Natural killer cell (primary cell): ENCODE data around the gene ACP2. TPM values are rescaled to one million over a fixed set of nuclear protein-coding genes. Genes with fewer than 3 reads are reported as not detected.

Experiments
- ATAC-seq, 3 donors: fragments of 150-1000 bp in 2 of 3; fragments of 200-7000 bp in 1 of 3; cut with Tn5 transposase; 1 replicate in 1 of 3; 2 replicates in 2 of 3; pipeline ENCODE4 v1.10.0; 2021; ENCODE audit warnings: mild to moderate bottlenecking in 2 of 3, moderate library complexity in 2 of 3
- DNase-seq, 2 donors: peaks; one replicate each; pipeline versions ENCODE4 v3.0.0 to v3.0.0-alpha.2; 2013 to 2021; ENCODE audit warnings: mixed read lengths in 1 of 2
- H3K27ac ChIP-seq: one replicate; pipeline ENCODE4 v1.5.1; 2013; ENCODE audit warnings: mild to moderate bottlenecking, low read length
- H3K27me3 ChIP-seq: one replicate; pipeline ENCODE4 v1.6.1; 2013; ENCODE audit warnings: low read length; ENCODE audit not compliant: control insufficient read depth, insufficient read depth
- H3K36me3 ChIP-seq: one replicate; pipeline ENCODE4 v1.6.1; 2013; ENCODE audit warnings: low read length; ENCODE audit not compliant: control insufficient read depth, insufficient read depth
- H3K4me1 ChIP-seq: one replicate; pipeline ENCODE4 v1.6.1; 2013; ENCODE audit warnings: low read length; ENCODE audit not compliant: control insufficient read depth, insufficient read depth
- H3K4me3 ChIP-seq: one replicate; pipeline ENCODE4 v1.5.1; 2013; ENCODE audit warnings: low read length
- H3K9me3 ChIP-seq: one replicate; pipeline ENCODE4 v1.6.1; 2013; ENCODE audit warnings: low read length; ENCODE audit not compliant: control insufficient read depth, insufficient read depth
- H3K27ac Mint-ChIP-seq, 2 donors: one replicate each; pipeline ENCODE4 v1.8.0; 2022; ENCODE audit warnings: mild to moderate bottlenecking in 2 of 2, mixed read lengths in 2 of 2, moderate library complexity in 1 of 2
- H3K27me3 Mint-ChIP-seq, 2 donors: one replicate each; pipeline ENCODE4 v1.8.0; 2022; ENCODE audit warnings: low read depth in 2 of 2, mixed read lengths in 2 of 2
- H3K36me3 Mint-ChIP-seq: one replicate; pipeline ENCODE4 v1.8.0; 2022; ENCODE audit warnings: mixed read lengths
- H3K4me1 Mint-ChIP-seq, 2 donors: one replicate each; pipeline ENCODE4 v1.8.0; 2022; ENCODE audit warnings: mixed read lengths in 2 of 2
- H3K4me3 Mint-ChIP-seq: one replicate; pipeline ENCODE4 v1.8.0; 2022; ENCODE audit warnings: mild to moderate bottlenecking, moderate library complexity, mixed read lengths
- H3K9me3 Mint-ChIP-seq, 2 donors: one replicate each; pipeline ENCODE4 v1.8.0; 2022; ENCODE audit warnings: mixed read lengths in 2 of 2
- WGBS: methylation state at CpG from one replicate; pipeline ENCODE4 v1.1.7; 2013; ENCODE audit warnings: missing lambda C conversion rate; ENCODE audit not compliant: insufficient coverage; 5-methylcytosine and 5-hydroxymethylcytosine counted together
- intact Hi-C: fragments of 100-400 bp; cut with micrococcal nuclease; formaldehyde crosslinking; loops from one replicate; pipeline ENCODE4 v1.14.2; 2022
- total RNA-seq, 4 donors: library from RNA; stranded (reverse); fragments of 120-200 nt in 1 of 4; gene quantifications; one replicate each; pipeline versions ENCODE4 v1.2.3 to v1.2.4, GENCODE V29; 2013 to 2022
- TF ChIP-seq, protein P1 (sequence below): fragments of 200-600 bp; IDR thresholded peaks from one replicate; pipeline ENCODE4 v1.8.0; 2022; ENCODE audit warnings: antibody characterized with exemption

ACP2 gene
- total RNA-seq, 3 donors from 2014 or later (not counting 1 experiment from before 2014, with no cell fraction given) = 15.5 to 21.9 (median 16.8) TPM

DNA sequence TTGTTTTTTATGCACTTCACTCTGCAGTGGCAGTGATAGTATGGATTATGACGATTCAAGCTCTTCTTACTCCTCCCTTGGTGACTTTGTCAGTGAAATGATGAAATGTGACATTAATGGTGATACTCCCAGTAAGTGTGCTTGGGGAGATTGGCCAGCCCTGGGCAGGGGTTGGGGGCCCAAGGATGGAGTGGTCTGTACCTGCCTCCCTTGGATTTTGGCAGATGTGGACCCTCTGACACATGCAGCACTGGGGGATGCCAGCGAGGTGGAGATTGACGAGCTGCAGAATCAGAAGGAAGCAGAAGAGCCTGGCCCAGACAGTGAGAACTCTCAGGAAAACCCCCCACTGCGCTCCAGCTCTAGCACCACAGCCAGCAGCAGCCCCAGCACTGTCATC is 35.5 kb upstream of the ACP2 start:
- DNase-seq = no peak
- Mint-ChIP-seq H3K9me3 (no peaks in the 10 kb centered on the region), H3K36me3 (peaks cover 44% of the 10 kb centered on the region), H3K27ac (no peak overlapping the region), H3K4me3 (no peak overlapping the region), H3K27me3 (no peaks in the 10 kb centered on the region), H3K4me1 (peaks cover 0 to 4% of the 10 kb centered on the region in 2 donors)
- H3K27me3 ChIP-seq = no peaks in the 10 kb centered on the region
- TF ChIP-seq, protein P1, sequence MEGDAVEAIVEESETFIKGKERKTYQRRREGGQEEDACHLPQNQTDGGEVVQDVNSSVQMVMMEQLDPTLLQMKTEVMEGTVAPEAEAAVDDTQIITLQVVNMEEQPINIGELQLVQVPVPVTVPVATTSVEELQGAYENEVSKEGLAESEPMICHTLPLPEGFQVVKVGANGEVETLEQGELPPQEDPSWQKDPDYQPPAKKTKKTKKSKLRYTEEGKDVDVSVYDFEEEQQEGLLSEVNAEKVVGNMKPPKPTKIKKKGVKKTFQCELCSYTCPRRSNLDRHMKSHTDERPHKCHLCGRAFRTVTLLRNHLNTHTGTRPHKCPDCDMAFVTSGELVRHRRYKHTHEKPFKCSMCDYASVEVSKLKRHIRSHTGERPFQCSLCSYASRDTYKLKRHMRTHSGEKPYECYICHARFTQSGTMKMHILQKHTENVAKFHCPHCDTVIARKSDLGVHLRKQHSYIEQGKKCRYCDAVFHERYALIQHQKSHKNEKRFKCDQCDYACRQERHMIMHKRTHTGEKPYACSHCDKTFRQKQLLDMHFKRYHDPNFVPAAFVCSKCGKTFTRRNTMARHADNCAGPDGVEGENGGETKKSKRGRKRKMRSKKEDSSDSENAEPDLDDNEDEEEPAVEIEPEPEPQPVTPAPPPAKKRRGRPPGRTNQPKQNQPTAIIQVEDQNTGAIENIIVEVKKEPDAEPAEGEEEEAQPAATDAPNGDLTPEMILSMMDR = no peak
- no peaks in the 10 kb centered on the region for H3K9me3 ChIP-seq
- intact Hi-C loops = no loop called here
- H3K27ac ChIP-seq = no peak overlapping the region
- H3K4me1 ChIP-seq = no peaks in the 10 kb centered on the region
- WGBS = 98% methylated on average over 4 of the region's 4 CpGs
- ATAC-seq = no peak
- H3K36me3 ChIP-seq = peaks cover 89% of the 10 kb centered on the region
- H3K4me3 ChIP-seq = no peak overlapping the region

DNA sequence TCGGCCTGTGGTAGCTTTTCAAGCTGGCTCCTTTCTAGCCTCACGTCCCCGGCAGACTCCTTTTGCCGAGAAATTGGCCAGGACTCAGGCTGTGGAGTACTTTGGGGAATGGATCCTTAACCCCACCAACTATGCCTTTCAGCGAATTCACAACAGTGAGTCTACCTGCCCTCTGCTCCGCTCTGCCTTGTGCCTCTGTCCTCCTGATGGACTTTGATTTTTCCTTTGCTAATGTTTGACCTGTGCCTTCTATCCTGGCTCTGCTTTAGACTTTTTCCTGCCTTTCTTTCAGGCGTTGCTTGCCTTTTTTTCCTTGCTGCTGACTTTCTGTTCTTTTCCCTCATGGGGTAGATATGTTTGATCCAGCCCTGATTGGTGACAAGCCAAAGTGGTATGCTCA is 33.8 kb upstream of the ACP2 start:
- DNase-seq = no peak
- Mint-ChIP-seq H3K4me1 (peaks cover 0 to 4% of the 10 kb centered on the region in 2 donors), H3K9me3 (no peaks in the 10 kb centered on the region), H3K27ac (no peak overlapping the region), H3K4me3 (no peak overlapping the region), H3K27me3 (no peaks in the 10 kb centered on the region), H3K36me3 (peaks cover 45% of the 10 kb centered on the region)
- no peaks in the 10 kb centered on the region for H3K27me3 ChIP-seq
- WGBS = 98% methylated on average over 7 of the region's 7 CpGs
- H3K4me3 ChIP-seq = no peak overlapping the region
- no peak for ATAC-seq
- H3K4me1 ChIP-seq = no peaks in the 10 kb centered on the region
- no peaks in the 10 kb centered on the region for H3K9me3 ChIP-seq
- intact Hi-C loops = no loop called here
- no peak overlapping the region for H3K27ac ChIP-seq
- TF ChIP-seq, protein P1 = no peak
- peaks cover 90% of the 10 kb centered on the region for H3K36me3 ChIP-seq

DNA sequence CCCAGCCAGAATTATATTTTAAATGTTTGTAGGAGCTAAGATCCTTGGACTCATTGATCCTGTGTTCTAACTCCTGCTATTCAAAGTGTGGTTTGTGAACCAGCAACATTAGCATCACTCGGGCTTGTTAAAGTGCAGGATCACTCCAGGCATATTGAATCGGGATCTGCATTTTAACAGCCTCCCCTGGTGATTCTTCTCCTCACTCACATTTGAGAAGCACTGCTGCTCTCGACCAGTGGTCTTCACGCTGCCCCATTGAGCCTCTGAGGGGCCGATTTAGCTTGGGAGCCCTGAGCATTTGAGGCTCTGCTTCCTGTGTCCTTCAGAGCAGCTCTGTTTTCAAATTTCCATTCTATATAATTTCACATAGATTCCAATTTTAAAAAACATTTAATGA is 32.2 kb upstream of the ACP2 start:
- no peaks in the 10 kb centered on the region for H3K9me3 ChIP-seq
- 94% methylated on average over 5 of the region's 5 CpGs for WGBS
- Mint-ChIP-seq H3K9me3 (no peaks in the 10 kb centered on the region), H3K27me3 (no peaks in the 10 kb centered on the region), H3K4me1 (peaks cover 6 to 10% of the 10 kb centered on the region in 2 donors), H3K4me3 (no peak overlapping the region), H3K27ac (no peak overlapping the region), H3K36me3 (peaks cover 39% of the 10 kb centered on the region)
- no peaks in the 10 kb centered on the region for H3K4me1 ChIP-seq
- peaks cover 92% of the 10 kb centered on the region for H3K36me3 ChIP-seq
- no peak overlapping the region for H3K4me3 ChIP-seq
- DNase-seq = no peak
- ATAC-seq = no peak
- TF ChIP-seq, protein P1 = no peak
- H3K27ac ChIP-seq = no peak overlapping the region
- no peaks in the 10 kb centered on the region for H3K27me3 ChIP-seq
- intact Hi-C loops = no loop called here

DNA sequence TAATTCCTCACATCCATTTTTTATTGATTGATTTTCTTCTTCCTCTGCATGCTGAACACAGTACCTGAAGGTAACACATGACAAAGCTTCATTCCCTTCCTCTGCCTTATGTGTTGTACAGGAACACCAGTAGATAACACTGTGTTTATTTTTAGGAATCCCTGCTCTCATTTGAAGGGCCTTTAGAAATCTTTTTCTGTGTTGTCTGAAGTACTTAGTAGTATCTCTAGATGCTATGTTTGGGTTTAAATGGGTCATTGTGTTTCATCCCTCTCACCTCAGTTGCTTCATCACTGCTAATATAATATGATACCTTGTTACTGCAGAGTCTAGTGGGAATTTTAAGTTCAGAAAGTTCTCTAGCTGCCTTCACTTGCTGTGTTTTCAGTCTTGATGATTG is 31.5 kb upstream of the ACP2 start:
- H3K27ac ChIP-seq = no peak overlapping the region
- Mint-ChIP-seq H3K36me3 (peaks cover 31% of the 10 kb centered on the region), H3K27me3 (no peaks in the 10 kb centered on the region), H3K27ac (no peak overlapping the region), H3K9me3 (no peaks in the 10 kb centered on the region), H3K4me1 (peaks cover 7% of the 10 kb centered on the region in 2 donors), H3K4me3 (no peak overlapping the region)
- H3K36me3 ChIP-seq = peaks cover 91% of the 10 kb centered on the region
- H3K27me3 ChIP-seq = no peaks in the 10 kb centered on the region
- H3K9me3 ChIP-seq = no peaks in the 10 kb centered on the region
- TF ChIP-seq, protein P1 = no peak
- intact Hi-C loops = no loop called here
- H3K4me1 ChIP-seq = no peaks in the 10 kb centered on the region
- DNase-seq (no peak), ATAC-seq (no peak)
- no peak overlapping the region for H3K4me3 ChIP-seq
